Kidney epithelial cell (primary cell): ENCODE results near the gene PIK3C3. TPM values are rescaled to one million over a fixed set of nuclear protein-coding genes. Genes with fewer than 3 reads are reported as not detected.

Experiments
- DNase-seq: peaks from one replicate; pipeline ENCODE4 v3.0.0-alpha.2; 2010; ENCODE audit warnings: low read depth
- H3K27me3 ChIP-seq: 2 replicates; pipeline ENCODE4 v1.6.0; 2011; ENCODE audit warnings: low read length; ENCODE audit not compliant: control insufficient read depth, insufficient read depth
- H3K36me3 ChIP-seq: 2 replicates; pipeline ENCODE4 v1.5.1; 2011; ENCODE audit warnings: low read length; ENCODE audit not compliant: control insufficient read depth, insufficient read depth
- H3K4me3 ChIP-seq: 2 replicates; pipeline ENCODE4 v1.5.1; 2011; ENCODE audit warnings: low read depth, mild to moderate bottlenecking, control low read depth, low read length
- total RNA-seq: library from RNA; depleted of rRNA; stranded (reverse); fragments of >200 nt; gene quantifications from 2 replicates; pipeline ENCODE4 v1.2.3, GENCODE V29; 2015
- TF ChIP-seq, protein P1 (sequence below): IDR thresholded peaks from 2 replicates; pipeline ENCODE4 v1.5.1; 2011; ENCODE audit warnings: mild to moderate bottlenecking, moderate library complexity, low read length, control low read depth, inconsistent platforms; ENCODE audit not compliant: insufficient read depth, poor library complexity, severe bottlenecking

PIK3C3 gene
- total RNA-seq, 1 donor from 2014 or later: 58.7 TPM

DNA sequence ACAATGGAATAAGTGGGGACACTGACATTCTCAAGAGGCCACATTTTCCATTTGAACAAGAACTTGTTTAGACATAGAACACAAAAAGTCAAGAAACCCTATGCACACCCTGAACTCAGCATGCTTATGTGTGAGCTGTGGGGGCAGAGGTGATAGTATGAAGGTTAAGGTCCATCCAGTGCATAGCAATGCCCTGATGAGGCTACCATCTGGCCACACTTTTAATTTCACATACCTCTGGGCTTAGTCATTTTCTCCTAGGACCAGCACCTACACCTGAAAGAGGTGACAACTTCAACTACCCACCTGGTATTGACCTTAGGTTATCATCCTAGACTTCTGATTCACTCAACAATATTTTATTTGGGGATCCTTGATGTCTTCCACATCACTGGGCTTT is 139.8 kb downstream of the PIK3C3 start:
- H3K27me3 ChIP-seq: no peaks in the 10 kb centered on the region
- no peak overlapping the region for H3K4me3 ChIP-seq
- DNase-seq: no peak
- no peaks in the 10 kb centered on the region for H3K36me3 ChIP-seq
- TF ChIP-seq, protein P1, sequence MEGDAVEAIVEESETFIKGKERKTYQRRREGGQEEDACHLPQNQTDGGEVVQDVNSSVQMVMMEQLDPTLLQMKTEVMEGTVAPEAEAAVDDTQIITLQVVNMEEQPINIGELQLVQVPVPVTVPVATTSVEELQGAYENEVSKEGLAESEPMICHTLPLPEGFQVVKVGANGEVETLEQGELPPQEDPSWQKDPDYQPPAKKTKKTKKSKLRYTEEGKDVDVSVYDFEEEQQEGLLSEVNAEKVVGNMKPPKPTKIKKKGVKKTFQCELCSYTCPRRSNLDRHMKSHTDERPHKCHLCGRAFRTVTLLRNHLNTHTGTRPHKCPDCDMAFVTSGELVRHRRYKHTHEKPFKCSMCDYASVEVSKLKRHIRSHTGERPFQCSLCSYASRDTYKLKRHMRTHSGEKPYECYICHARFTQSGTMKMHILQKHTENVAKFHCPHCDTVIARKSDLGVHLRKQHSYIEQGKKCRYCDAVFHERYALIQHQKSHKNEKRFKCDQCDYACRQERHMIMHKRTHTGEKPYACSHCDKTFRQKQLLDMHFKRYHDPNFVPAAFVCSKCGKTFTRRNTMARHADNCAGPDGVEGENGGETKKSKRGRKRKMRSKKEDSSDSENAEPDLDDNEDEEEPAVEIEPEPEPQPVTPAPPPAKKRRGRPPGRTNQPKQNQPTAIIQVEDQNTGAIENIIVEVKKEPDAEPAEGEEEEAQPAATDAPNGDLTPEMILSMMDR: no peak

GRCh38 chr18:42095732-42096377 is 140.8 kb downstream of the PIK3C3 start:
- TF ChIP-seq, protein P1: no peak
- no peaks in the 10 kb centered on the region for H3K36me3 ChIP-seq
- no peak for DNase-seq

GRCh38 chr18:42100248-42100647 is 145.2 kb downstream of the PIK3C3 start:
- H3K4me3 ChIP-seq: no peak overlapping the region
- H3K36me3 ChIP-seq: no peaks in the 10 kb centered on the region
- TF ChIP-seq, protein P1: no peak
- DNase-seq: no peak
- no peaks in the 10 kb centered on the region for H3K27me3 ChIP-seq

More at GRCh38 chr18:42095732-42096377, 140.8 kb downstream of the PIK3C3 start:
- H3K27me3 ChIP-seq: no peaks in the 10 kb centered on the region
- no peak overlapping the region for H3K4me3 ChIP-seq

DNA sequence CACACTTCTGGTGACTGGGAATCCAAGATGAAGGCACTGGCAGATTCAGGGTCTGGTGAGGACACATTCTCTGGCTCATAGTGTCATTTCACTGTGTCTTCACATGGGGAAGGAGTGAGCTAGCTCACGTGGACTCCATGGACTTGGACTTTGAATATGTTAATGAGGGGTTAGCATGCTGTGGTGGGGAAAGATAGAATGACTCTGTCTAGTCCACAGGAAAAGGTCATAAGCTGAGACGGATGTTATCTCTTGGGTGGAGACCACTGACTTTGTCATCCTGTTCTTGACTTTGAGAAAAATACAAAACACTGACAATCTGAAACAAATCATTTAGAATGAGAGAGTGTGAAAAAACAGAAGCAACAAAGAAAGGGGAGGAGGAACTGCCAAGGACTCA is 145.9 kb downstream of the PIK3C3 start:
- TF ChIP-seq, protein P1: no peak
- H3K4me3 ChIP-seq: no peak overlapping the region
- DNase-seq: no peak
- H3K36me3 ChIP-seq: no peaks in the 10 kb centered on the region
- H3K27me3 ChIP-seq: no peaks in the 10 kb centered on the region

DNA sequence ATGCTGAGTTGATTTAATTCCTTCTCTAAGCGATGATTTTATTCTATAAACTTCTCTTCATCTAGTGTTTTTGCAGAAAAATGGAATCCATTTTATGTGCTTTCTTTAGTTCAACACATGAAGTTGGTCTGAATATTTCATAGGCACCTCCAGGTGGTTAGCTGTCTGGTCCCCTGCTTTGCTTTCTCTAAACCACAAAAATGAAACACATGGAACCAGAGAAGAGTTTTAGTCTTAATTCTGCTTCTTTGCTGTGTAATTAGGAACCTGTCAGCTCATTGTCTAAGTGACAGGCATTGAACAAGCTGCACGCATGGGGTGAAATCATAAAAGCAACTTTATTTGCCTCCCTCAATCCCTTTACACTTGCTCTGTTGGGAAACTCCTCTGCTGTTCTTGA is 150.4 kb downstream of the PIK3C3 start:
- H3K4me3 ChIP-seq: no peak overlapping the region
- TF ChIP-seq, protein P1: no peak
- H3K36me3 ChIP-seq: no peaks in the 10 kb centered on the region
- DNase-seq: no peak
- H3K27me3 ChIP-seq: no peaks in the 10 kb centered on the region

DNA sequence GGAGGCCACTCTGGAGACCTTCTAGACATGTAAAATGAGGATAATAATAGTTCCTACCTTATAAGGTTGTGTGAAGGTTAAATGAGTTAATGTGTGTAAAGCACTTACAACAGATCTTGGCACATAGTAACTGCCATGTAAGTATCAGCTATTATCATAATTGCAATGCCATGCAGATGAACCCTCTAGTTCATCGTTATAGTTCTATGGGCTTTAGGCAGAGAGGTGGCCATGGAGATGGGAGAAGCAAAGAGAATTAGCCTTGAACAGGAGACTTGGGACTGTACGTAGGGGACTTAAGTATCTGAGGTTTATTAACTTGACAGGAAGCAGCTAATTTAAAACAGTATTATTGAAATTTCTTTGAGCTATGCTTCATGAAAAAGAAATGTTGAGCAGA is 151.8 kb downstream of the PIK3C3 start:
- no peaks in the 10 kb centered on the region for H3K36me3 ChIP-seq
- H3K4me3 ChIP-seq: no peak overlapping the region
- H3K27me3 ChIP-seq: no peaks in the 10 kb centered on the region
- no peak for DNase-seq
- TF ChIP-seq, protein P1: no peak
